HEK293 (cell line): Measurements from ENCODE around the gene TBX1.

Experiments used
- CTCF ChIA-PET: fragments of 350-600 bp; formaldehyde crosslinking; extraction: SDS; loops from one replicate; lab custom pipeline; 2021; ENCODE audit warnings: antibody characterized with exemption; lab: Yijun Ruan, JAX
- POLR2A ChIA-PET: fragments of 300-600 bp; formaldehyde crosslinking; extraction: SDS; loops from one replicate; lab custom pipeline; 2020; ENCODE audit warnings: antibody characterized with exemption, inconsistent platforms; lab: Yijun Ruan, JAX
- H3K27ac ChIP-seq: fragments of 200-500 bp; sonication (Bioruptor generic); 2 replicates; pipeline ENCODE4 v1.5.1; 2014; ENCODE audit warnings: low read depth, low read length, control low read depth, inconsistent platforms; ENCODE audit errors: extremely low read depth
- H3K36me3 ChIP-seq, 2 experiments: fragments of 200-500 bp in 1 of 2; sonication (Bioruptor generic) in 1 of 2; 1 replicate in 1 of 2; 2 replicates in 1 of 2; pipeline ENCODE4 v1.5.1; 2014 to 2017; ENCODE audit warnings: inconsistent platforms in 2 of 2, low read length in 2 of 2; ENCODE audit not compliant: control insufficient read depth in 2 of 2, insufficient read depth in 1 of 2
- H3K4me1 ChIP-seq: fragments of 200-500 bp; sonication (Bioruptor generic); 2 replicates; pipeline ENCODE4 v1.5.1; 2014; ENCODE audit warnings: mild to moderate bottlenecking, low read length, inconsistent platforms; ENCODE audit not compliant: control insufficient read depth, insufficient read depth
- H3K4me3 ChIP-seq: 2 replicates; pipeline ENCODE4 v1.5.1; 2011; ENCODE audit warnings: low read depth, mild to moderate bottlenecking, control low read depth, low read length, moderate library complexity
- H3K9me3 ChIP-seq: fragments of 200-500 bp; sonication (Bioruptor generic); 2 replicates; pipeline ENCODE4 v1.5.1; 2014; ENCODE audit warnings: low read depth, low read length, inconsistent platforms; ENCODE audit not compliant: control insufficient read depth, insufficient read depth
- BCL11B ChIP-seq: fragments of 450-650 bp; formaldehyde crosslinking; IDR thresholded peaks from 2 replicates; pipeline ENCODE4 v1.5.1; 2016; ENCODE audit warnings: low read depth, missing biosample characterization, missing genetic modification characterization
- GLI2 ChIP-seq: fragments of 450-650 bp; formaldehyde crosslinking; IDR thresholded peaks from 2 replicates; pipeline ENCODE4; 2017; ENCODE audit warnings: missing biosample characterization, missing genetic modification characterization, low read depth, borderline replicate concordance
- HOXD13 ChIP-seq: sonication (generic); formaldehyde crosslinking; IDR thresholded peaks from 2 replicates; pipeline ENCODE4 v1.8.0; 2022; ENCODE audit warnings: missing genetic modification reagents, borderline replicate concordance
- KLF1 ChIP-seq: fragments of 450-650 bp; formaldehyde crosslinking; IDR thresholded peaks from 2 replicates; pipeline ENCODE4 v1.5.1; 2016; ENCODE audit warnings: missing biosample characterization, missing genetic modification characterization
- OVOL3 ChIP-seq: fragments of 450-650 bp; formaldehyde crosslinking; IDR thresholded peaks from 2 replicates; pipeline ENCODE4 v1.5.1; 2016; ENCODE audit warnings: missing biosample characterization, missing genetic modification characterization
- PRDM10 ChIP-seq: fragments of 450-650 bp; formaldehyde crosslinking; IDR thresholded peaks from 2 replicates; pipeline ENCODE4 v1.5.1; 2016; ENCODE audit warnings: missing biosample characterization, missing genetic modification characterization
- RBAK ChIP-seq: fragments of 450-650 bp; formaldehyde crosslinking; IDR thresholded peaks from 2 replicates; pipeline ENCODE4 v1.5.1; 2016; ENCODE audit warnings: missing biosample characterization, missing genetic modification characterization
- REPIN1 ChIP-seq: fragments of 450-650 bp; formaldehyde crosslinking; IDR thresholded peaks from 2 replicates; pipeline ENCODE4 v1.5.1; 2017; ENCODE audit warnings: missing biosample characterization, missing genetic modification characterization, low read depth
- SALL2 ChIP-seq: fragments of 450-650 bp; formaldehyde crosslinking; IDR thresholded peaks from 2 replicates; pipeline ENCODE4 v1.5.0; 2017; ENCODE audit warnings: missing biosample characterization, mild to moderate bottlenecking, missing genetic modification characterization, borderline replicate concordance
- SCRT2 ChIP-seq: fragments of 450-650 bp; formaldehyde crosslinking; IDR thresholded peaks from 2 replicates; pipeline ENCODE4 v1.5.1; 2016; ENCODE audit warnings: missing biosample characterization, missing genetic modification characterization
- SP2 ChIP-seq: fragments of 450-650 bp; formaldehyde crosslinking; IDR thresholded peaks from 2 replicates; pipeline ENCODE4 v1.5.1; 2016; ENCODE audit warnings: missing biosample characterization, missing genetic modification characterization
- TRIM28 ChIP-seq: IDR thresholded peaks from 2 replicates; pipeline ENCODE4 v1.6.1; 2011; ENCODE audit warnings: low read length, control low read depth, borderline replicate concordance
- WT1 ChIP-seq: fragments of 450-650 bp; formaldehyde crosslinking; IDR thresholded peaks from 2 replicates; pipeline ENCODE4 v1.5.1; 2016; ENCODE audit warnings: missing biosample characterization, missing genetic modification characterization
- ZBTB8A ChIP-seq: fragments of 450-650 bp; formaldehyde crosslinking; IDR thresholded peaks from 2 replicates; pipeline ENCODE4 v1.5.1; 2016; ENCODE audit warnings: missing biosample characterization, missing genetic modification characterization
- ZFP41 ChIP-seq: fragments of 450-650 bp; formaldehyde crosslinking; IDR thresholded peaks from 2 replicates; pipeline ENCODE4 v1.5.1; 2016; ENCODE audit warnings: missing biosample characterization, missing genetic modification characterization, borderline replicate concordance
- ZNF133 ChIP-seq: fragments of 450-650 bp; formaldehyde crosslinking; IDR thresholded peaks from 2 replicates; pipeline ENCODE4 v1.5.1; 2016; ENCODE audit warnings: missing biosample characterization, missing genetic modification characterization
- ZNF184 ChIP-seq: fragments of 450-650 bp; IDR thresholded peaks from 2 replicates; pipeline ENCODE4 v1.5.1; 2018; ENCODE audit warnings: missing biosample characterization, mild to moderate bottlenecking, missing genetic modification characterization
- ZNF2 ChIP-seq: fragments of 450-650 bp; formaldehyde crosslinking; IDR thresholded peaks from 2 replicates; pipeline ENCODE4 v1.5.1; 2016; ENCODE audit warnings: missing biosample characterization, missing genetic modification characterization
- ZNF211 ChIP-seq: fragments of 450-650 bp; formaldehyde crosslinking; IDR thresholded peaks from 2 replicates; pipeline ENCODE4 v1.5.1; 2016; ENCODE audit warnings: low read depth, missing biosample characterization, missing genetic modification characterization
- ZNF221 ChIP-seq: fragments of 450-650 bp; formaldehyde crosslinking; IDR thresholded peaks from 2 replicates; pipeline ENCODE4 v1.5.1; 2017; ENCODE audit warnings: missing biosample characterization, missing genetic modification characterization, borderline replicate concordance
- ZNF239 ChIP-seq: fragments of 450-650 bp; formaldehyde crosslinking; IDR thresholded peaks from 2 replicates; pipeline ENCODE4 v1.5.1; 2016; ENCODE audit warnings: missing biosample characterization, missing genetic modification characterization
- ZNF24 ChIP-seq: fragments of 450-650 bp; formaldehyde crosslinking; IDR thresholded peaks from 2 replicates; pipeline ENCODE4 v1.5.1; 2016; ENCODE audit warnings: missing biosample characterization, missing genetic modification characterization
- ZNF266 ChIP-seq: fragments of 450-650 bp; formaldehyde crosslinking; IDR thresholded peaks from 2 replicates; pipeline ENCODE4 v1.5.1; 2016; ENCODE audit warnings: missing biosample characterization, missing genetic modification characterization, low read depth
- ZNF311 ChIP-seq: fragments of 450-650 bp; formaldehyde crosslinking; IDR thresholded peaks from 2 replicates; pipeline ENCODE4 v1.5.1; 2017; ENCODE audit warnings: missing biosample characterization, missing genetic modification characterization, borderline replicate concordance
- ZNF335 ChIP-seq: fragments of 450-650 bp; formaldehyde crosslinking; conservative IDR thresholded peaks from 2 replicates; pipeline ENCODE4 v1.5.1; 2016; ENCODE audit warnings: missing biosample characterization, missing genetic modification characterization
- ZNF416 ChIP-seq: fragments of 450-650 bp; formaldehyde crosslinking; IDR thresholded peaks from 2 replicates; pipeline ENCODE4 v1.5.1; 2016; ENCODE audit warnings: missing biosample characterization, missing genetic modification characterization
- ZNF501 ChIP-seq: fragments of 450-650 bp; formaldehyde crosslinking; IDR thresholded peaks from 2 replicates; pipeline ENCODE4 v1.5.1; 2016; ENCODE audit warnings: missing biosample characterization, missing genetic modification characterization
- ZNF510 ChIP-seq: fragments of 450-650 bp; formaldehyde crosslinking; IDR thresholded peaks from 2 replicates; pipeline ENCODE4 v1.5.1; 2018; ENCODE audit warnings: mild to moderate bottlenecking, missing genetic modification characterization, missing biosample characterization; ENCODE audit not compliant: insufficient replicate concordance
- ZNF514 ChIP-seq: fragments of 450-650 bp; formaldehyde crosslinking; IDR thresholded peaks from 2 replicates; pipeline ENCODE4 v1.5.1; 2016; ENCODE audit warnings: missing biosample characterization, missing genetic modification characterization
- ZNF555 ChIP-seq: fragments of 450-650 bp; formaldehyde crosslinking; conservative IDR thresholded peaks from 2 replicates; pipeline ENCODE4 v1.5.1; 2017; ENCODE audit warnings: missing biosample characterization, mild to moderate bottlenecking, missing genetic modification characterization, inconsistent platforms
- ZNF596 ChIP-seq: fragments of 450-650 bp; IDR thresholded peaks from 2 replicates; pipeline ENCODE4 v1.5.0; 2018; ENCODE audit warnings: missing biosample characterization, mild to moderate bottlenecking, missing genetic modification characterization, moderate library complexity
- ZNF623 ChIP-seq: fragments of 450-650 bp; formaldehyde crosslinking; IDR thresholded peaks from 2 replicates; pipeline ENCODE4 v1.5.1; 2016; ENCODE audit warnings: missing biosample characterization, missing genetic modification characterization
- ZNF654 ChIP-seq: fragments of 450-650 bp; formaldehyde crosslinking; IDR thresholded peaks from 2 replicates; pipeline ENCODE4 v1.5.1; 2016; ENCODE audit warnings: low read depth, missing biosample characterization, missing genetic modification characterization
- ZSCAN18 ChIP-seq: fragments of 450-650 bp; formaldehyde crosslinking; IDR thresholded peaks from 2 replicates; pipeline ENCODE4 v1.5.1; 2016; ENCODE audit warnings: missing biosample characterization, missing genetic modification characterization

Gene TBX1

DNA sequence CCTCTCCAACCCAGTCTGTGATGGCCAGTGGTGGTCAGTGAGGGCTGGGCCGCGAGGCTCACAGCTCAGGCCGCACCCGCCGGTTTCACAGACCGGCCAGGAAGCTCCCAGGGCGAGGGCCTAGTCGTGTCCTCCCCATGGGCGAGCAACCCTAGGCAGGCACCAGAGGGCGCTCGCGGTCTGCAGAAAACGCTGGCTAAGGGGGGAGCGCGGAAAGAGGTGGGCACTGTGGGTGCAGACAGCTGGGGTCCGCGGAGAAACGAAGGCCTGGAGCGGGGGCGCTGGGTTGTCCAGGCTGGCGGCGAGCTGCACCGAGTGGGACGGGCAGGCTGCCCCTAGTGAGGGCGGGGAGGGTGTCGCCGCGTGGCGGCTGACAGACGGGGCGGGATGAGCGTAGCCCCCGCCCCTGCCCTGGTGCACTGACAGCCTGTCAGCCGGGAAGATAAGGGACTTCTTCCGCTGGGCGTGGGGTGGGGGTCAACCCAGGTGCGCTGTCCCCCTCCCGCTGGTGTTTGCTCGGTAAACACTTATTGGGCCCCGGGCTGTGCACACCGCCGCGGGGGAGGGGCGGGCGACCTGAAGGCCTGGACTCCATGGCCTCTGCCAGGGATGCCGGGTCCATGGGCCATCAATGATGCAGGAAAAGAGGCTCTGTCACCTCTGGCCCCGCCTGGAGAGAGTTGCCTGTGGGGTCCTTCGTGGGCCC is 29.8 kb upstream of the TBX1 start:
- no peak overlapping the region for H3K27ac ChIP-seq
- H3K9me3 ChIP-seq = no peaks in the 10 kb centered on the region
- no peaks in the 10 kb centered on the region for H3K36me3 ChIP-seq
- H3K4me3 ChIP-seq = peak overlapping the region; percentile 38
- no peaks in the 10 kb centered on the region for H3K4me1 ChIP-seq
- POLR2A ChIA-PET = interaction anchor here (0.6 to 1.8 kb wide), 11 partner anchors 20 to 387 kb away, joined by 3 to 8 read pairs (median 4); partner anchors contain the start of genes COMT, GNB1L, RTL10 and TXNRD2
- CTCF ChIA-PET = interaction anchor here (0.5 to 7.5 kb wide), 86 partner anchors 8 to 1070 kb away, joined by 3 to 184 read pairs (median 6); partner anchors contain the start of genes COMT and TXNRD2
- TF ChIP-seq ZNF654 (tag by site-specific recombination) (peak; percentile 95), ZNF133 (tag by site-specific recombination) (no peak), ZNF239 (tag by site-specific recombination) (no peak), GLI2 (no peak), ZFP41 (tag by site-specific recombination) (no peak), ZNF596 (no peak; the same call in 1 of the 2 replicates), ZNF555 (no peak), TRIM28 (no peak), ZNF623 (tag by site-specific recombination) (no peak), ZNF311 (tag by site-specific recombination) (no peak), ZNF211 (no peak), KLF1 (tag by site-specific recombination) (peak; percentile 90), ZSCAN18 (tag by site-specific recombination) (peak; percentile 36; the same call in 1 of the 2 replicates), REPIN1 (no peak), ZNF24 (tag by site-specific recombination) (peak; percentile 29; the same call in 1 of the 2 replicates), SCRT2 (no peak), ZNF2 (peak; percentile 96), ZNF266 (tag by site-specific recombination) (no peak), BCL11B (tag by site-specific recombination) (no peak), ZNF510 (tag by site-specific recombination) (no peak), OVOL3 (tag by site-specific recombination) (no peak), SP2 (peak; percentile 86), ZBTB8A (tag by site-specific recombination) (peak; percentile 45; the same call in 1 of the 2 replicates), ZNF335 (tag by site-specific recombination) (peak; percentile 79), ZNF184 (tag by site-specific recombination) (no peak), HOXD13 (no peak), SALL2 (tag by site-specific recombination) (no peak), ZNF416 (tag by site-specific recombination) (no peak), WT1 (tag by site-specific recombination) (no peak; the same call in 1 of the 2 replicates), PRDM10 (tag by site-specific recombination) (no peak), ZNF221 (tag by site-specific recombination) (no peak), ZNF501 (tag by site-specific recombination) (no peak), RBAK (tag by site-specific recombination) (no peak), ZNF514 (tag by site-specific recombination) (no peak)
